Measurements from ENCODE around the gene CNDP1. TPM values are rescaled to one million over a fixed set of nuclear protein-coding genes. Genes with fewer than 3 reads are reported as not detected.

The CNDP1 gene
- total RNA-seq, 1 donor from 2014 or later = not detected

DNA sequence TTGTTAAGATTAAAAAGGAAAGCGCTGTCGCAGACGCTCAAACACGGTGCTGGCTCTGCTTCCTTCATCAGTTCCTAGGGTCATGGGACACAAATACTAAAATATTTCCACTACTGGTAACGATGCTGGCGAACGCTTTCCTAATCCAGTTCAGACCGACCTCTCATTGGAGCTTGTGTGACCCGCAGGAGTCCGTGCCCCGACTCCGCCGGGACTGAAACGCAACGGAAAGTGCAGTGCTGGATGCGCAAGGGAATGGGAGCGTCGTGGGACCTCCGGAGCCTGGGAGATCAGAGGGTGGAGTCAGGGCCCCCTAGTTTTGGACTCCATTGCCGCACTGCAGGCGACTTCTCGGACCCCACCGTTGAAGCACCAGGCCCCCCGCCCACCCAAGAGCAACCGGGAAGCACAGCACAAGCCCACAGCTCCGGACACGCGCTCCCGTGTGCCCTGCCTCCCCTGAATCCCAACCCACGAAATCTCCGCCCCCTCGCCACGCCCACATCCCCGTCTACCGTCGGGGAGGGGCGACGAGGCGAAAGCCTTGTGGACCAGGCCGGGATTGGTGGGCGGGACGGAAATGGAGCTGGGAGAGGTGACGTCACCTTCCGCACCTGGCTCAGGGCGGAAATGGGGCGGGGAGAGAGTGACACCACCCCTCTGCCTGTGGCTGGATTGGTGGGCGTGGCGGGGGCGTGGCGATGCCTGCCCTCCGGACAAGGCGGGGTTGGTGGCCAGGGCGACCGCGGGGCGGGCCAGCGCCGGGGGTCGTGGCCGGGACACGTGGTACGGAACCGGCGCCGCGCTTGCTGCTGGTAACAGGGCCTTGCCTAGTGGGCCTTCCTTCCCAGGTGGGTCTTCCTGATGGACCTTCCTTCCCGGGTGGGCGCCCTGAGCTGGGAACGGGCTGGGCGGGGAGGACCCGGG is 38.5 kb upstream of the CNDP1 start, which contains the start of gene CNDP2:
TSS of gene CNDP2 (plus strand) at position 783 of the 927 bp plus-strand sequence. CDS start 3,611 bp downstream, outside the sequence.
- Mint-ChIP-seq H3K36me3 (ENCODE audit: low read depth, unreplicated experiment) (no peaks in the 10 kb centered on the region), H3K27ac (ENCODE audit: unreplicated experiment) (peak within 1 kb of the TSS; percentile 87), H3K9me3 (ENCODE audit: unreplicated experiment) (peaks cover 4% of the 10 kb centered on the region), H3K4me3 (ENCODE audit: unreplicated experiment) (peak within 1 kb of the TSS; percentile 90), H3K27me3 (ENCODE audit: low read depth, unreplicated experiment) (no peaks in the 10 kb centered on the region), H3K4me1 (ENCODE audit: low read depth, unreplicated experiment) (peaks cover 20% of the 10 kb centered on the region)
- Histone ChIP-seq H3K9me3 (ENCODE audit: insufficient read depth, low read depth, low read length) (no peaks in the 10 kb centered on the region), H3K4me2 (ENCODE audit: low read length) (peak within 1 kb of the TSS; percentile 90), H3K4me3 (ENCODE audit: insufficient read depth, low read depth, low read length) (peak within 1 kb of the TSS; percentile 79), H3K27me3 (ENCODE audit: insufficient read depth, low read length) (no peaks in the 10 kb centered on the region), H3K4me1 (ENCODE audit: insufficient read depth, low read length) (peaks cover 16% of the 10 kb centered on the region), H3K9ac (ENCODE audit: low read length) (peak within 1 kb of the TSS; percentile 96), H3K27ac (ENCODE audit: low read depth, low read length) (peak within 1 kb of the TSS; percentile 92), H3K79me2 (ENCODE audit: insufficient read depth, low read length) (peaks cover 38% of the 10 kb centered on the region), H3K36me3 (ENCODE audit: insufficient read depth, low read length) (no peaks in the 10 kb centered on the region), H4K20me1 (ENCODE audit: insufficient read depth, low read length) (no peaks in the 10 kb centered on the region), H2AFZ (ENCODE audit: low read depth, low read length) (peak within 1 kb of the TSS; percentile 94)
- DNase-seq (ENCODE audit: low read depth) (peak; percentile 95), FAIRE-seq (no peak)
- TF ChIP-seq EZH2 (IDR thresholded peaks at IDR 0.05; ENCODE audit: insufficient read depth, low read length) = no peak
- TF ChIP-seq, protein P1, sequence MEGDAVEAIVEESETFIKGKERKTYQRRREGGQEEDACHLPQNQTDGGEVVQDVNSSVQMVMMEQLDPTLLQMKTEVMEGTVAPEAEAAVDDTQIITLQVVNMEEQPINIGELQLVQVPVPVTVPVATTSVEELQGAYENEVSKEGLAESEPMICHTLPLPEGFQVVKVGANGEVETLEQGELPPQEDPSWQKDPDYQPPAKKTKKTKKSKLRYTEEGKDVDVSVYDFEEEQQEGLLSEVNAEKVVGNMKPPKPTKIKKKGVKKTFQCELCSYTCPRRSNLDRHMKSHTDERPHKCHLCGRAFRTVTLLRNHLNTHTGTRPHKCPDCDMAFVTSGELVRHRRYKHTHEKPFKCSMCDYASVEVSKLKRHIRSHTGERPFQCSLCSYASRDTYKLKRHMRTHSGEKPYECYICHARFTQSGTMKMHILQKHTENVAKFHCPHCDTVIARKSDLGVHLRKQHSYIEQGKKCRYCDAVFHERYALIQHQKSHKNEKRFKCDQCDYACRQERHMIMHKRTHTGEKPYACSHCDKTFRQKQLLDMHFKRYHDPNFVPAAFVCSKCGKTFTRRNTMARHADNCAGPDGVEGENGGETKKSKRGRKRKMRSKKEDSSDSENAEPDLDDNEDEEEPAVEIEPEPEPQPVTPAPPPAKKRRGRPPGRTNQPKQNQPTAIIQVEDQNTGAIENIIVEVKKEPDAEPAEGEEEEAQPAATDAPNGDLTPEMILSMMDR (IDR thresholded peaks at IDR 0.05; ENCODE audit: insufficient read depth, low read depth, low read length) = no peak

DNA sequence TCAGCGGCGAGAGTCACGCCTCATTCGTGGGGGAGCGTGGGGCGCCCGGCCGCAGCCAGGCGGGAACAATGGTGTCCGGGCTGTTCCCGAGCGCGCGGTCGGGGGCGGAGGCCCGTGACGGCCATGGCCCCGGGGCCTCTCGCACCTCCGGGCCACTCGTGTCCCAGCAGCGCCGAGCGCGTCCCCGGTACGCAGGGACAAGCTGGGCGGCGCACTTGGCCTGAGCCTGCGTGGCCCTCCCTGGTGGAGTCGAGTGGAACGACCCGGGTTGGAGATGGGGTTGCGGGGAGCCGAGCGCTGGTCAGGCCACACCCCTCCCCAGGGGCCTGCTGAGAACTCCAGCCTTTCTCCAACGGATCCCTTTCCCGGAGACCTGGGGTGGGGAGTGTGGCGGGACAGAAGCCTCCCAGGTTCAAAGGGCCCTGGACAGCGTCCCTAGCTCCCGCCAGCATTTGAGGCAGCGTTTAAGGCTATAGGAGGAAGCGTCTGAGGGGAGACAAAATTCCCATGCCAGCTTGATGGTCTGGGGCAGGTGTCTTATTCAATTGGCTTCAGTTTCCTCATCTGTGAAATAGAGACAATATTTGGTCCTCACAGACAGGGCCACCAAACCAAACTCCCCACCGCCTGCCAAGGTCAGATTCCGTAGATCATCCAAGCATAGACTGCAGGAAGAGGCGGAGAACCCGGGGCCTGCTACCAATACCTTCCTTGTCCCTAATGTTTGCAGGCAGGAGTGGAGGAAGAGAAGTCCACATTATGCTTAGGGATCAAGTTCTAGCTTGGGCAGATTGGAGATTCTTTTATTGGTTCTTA is 37.6 kb upstream of the CNDP1 start:
- Histone ChIP-seq H3K9ac (ENCODE audit: low read length) (peak overlapping the region; percentile 96), H3K27ac (ENCODE audit: low read depth, low read length) (peak overlapping the region; percentile 92), H2AFZ (ENCODE audit: low read depth, low read length) (peak overlapping the region; percentile 94), H3K4me2 (ENCODE audit: low read length) (peak overlapping the region; percentile 90), H3K4me3 (ENCODE audit: insufficient read depth, low read depth, low read length) (peak overlapping the region; percentile 79), H3K4me1 (ENCODE audit: insufficient read depth, low read length) (peaks cover 16% of the 10 kb centered on the region), H3K9me3 (ENCODE audit: insufficient read depth, low read depth, low read length) (no peaks in the 10 kb centered on the region), H3K79me2 (ENCODE audit: insufficient read depth, low read length) (peaks cover 38% of the 10 kb centered on the region), H4K20me1 (ENCODE audit: insufficient read depth, low read length) (no peaks in the 10 kb centered on the region), H3K27me3 (ENCODE audit: insufficient read depth, low read length) (no peaks in the 10 kb centered on the region), H3K36me3 (ENCODE audit: insufficient read depth, low read length) (peaks cover 4% of the 10 kb centered on the region)
- FAIRE-seq = no peak
- H3K36me3 Mint-ChIP-seq (ENCODE audit: low read depth, unreplicated experiment) = peaks cover 4% of the 10 kb centered on the region
- H3K4me3 Mint-ChIP-seq (ENCODE audit: unreplicated experiment) = peak overlapping the region; percentile 90
- H3K9me3 Mint-ChIP-seq (ENCODE audit: unreplicated experiment) = peaks cover 4% of the 10 kb centered on the region
- H3K27me3 Mint-ChIP-seq (ENCODE audit: low read depth, unreplicated experiment) = no peaks in the 10 kb centered on the region
- TF ChIP-seq, protein P1 (IDR thresholded peaks at IDR 0.05; ENCODE audit: insufficient read depth, low read depth, low read length) = no peak
- no peak for TF ChIP-seq EZH2 (IDR thresholded peaks at IDR 0.05; ENCODE audit: insufficient read depth, low read length)
- H3K27ac Mint-ChIP-seq (ENCODE audit: unreplicated experiment) = peak overlapping the region; percentile 80
- H3K4me1 Mint-ChIP-seq (ENCODE audit: low read depth, unreplicated experiment) = peaks cover 24% of the 10 kb centered on the region
- DNase-seq (ENCODE audit: low read depth) = peak; percentile 37
